ENCODE data around the gene GRID2.

DNA sequence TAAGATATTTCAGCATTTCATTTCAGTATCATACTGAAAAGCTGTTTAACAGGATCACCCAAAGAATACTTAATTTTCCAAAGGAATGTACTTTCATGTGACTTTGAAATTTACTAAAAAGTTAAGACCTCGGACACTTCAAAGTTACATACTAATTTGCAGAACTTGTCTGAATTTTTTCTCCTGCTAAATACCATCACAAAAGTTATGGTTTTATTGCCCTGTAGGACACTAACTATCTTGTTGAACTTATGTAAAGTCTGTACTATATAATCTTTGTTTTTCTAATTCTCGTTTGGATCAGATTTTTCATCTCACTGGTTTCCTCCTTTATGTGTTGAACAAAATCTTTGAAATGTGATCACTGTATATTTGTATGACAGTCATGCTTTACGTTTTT, 37.2 kb upstream of the GRID2 start:
- TF ChIP-seq, protein P1, sequence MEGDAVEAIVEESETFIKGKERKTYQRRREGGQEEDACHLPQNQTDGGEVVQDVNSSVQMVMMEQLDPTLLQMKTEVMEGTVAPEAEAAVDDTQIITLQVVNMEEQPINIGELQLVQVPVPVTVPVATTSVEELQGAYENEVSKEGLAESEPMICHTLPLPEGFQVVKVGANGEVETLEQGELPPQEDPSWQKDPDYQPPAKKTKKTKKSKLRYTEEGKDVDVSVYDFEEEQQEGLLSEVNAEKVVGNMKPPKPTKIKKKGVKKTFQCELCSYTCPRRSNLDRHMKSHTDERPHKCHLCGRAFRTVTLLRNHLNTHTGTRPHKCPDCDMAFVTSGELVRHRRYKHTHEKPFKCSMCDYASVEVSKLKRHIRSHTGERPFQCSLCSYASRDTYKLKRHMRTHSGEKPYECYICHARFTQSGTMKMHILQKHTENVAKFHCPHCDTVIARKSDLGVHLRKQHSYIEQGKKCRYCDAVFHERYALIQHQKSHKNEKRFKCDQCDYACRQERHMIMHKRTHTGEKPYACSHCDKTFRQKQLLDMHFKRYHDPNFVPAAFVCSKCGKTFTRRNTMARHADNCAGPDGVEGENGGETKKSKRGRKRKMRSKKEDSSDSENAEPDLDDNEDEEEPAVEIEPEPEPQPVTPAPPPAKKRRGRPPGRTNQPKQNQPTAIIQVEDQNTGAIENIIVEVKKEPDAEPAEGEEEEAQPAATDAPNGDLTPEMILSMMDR (optimal IDR thresholded peaks at IDR 0.05 in 1 of 3, IDR thresholded peaks at IDR 0.05 in 1 of 3, conservative IDR thresholded peaks at IDR 0.05 in 1 of 3; ENCODE audit: extremely low read depth in 1 of 3, insufficient read depth in 2 of 3, low read length in 3 of 3): no peak
- TF ChIP-seq EZH2 (IDR thresholded peaks at IDR 0.05; ENCODE audit: low read length): no peak
